Activated CD4-positive, alpha-beta T cell treated with anti-CD3 and anti-CD28 coated beads for 48 hours (primary cell): Measurements from ENCODE around the gene NEU3.
"Not testable (repeated sequence)": the region's sequence is repeated elsewhere in the genome, so short reads cannot be mapped to it uniquely, and the experiment has no call there.

ENCODE experiments used
- DNase-seq: peaks from one replicate; pipeline ENCODE4 v3.0.0-alpha.2; 2020

Gene NEU3

GRCh38 chr11:74989260-74989638, 516 bp downstream of the NEU3 start:
- DNase-seq: peak; percentile 3

GRCh38 chr11:74990150-74990549, 1.4 kb downstream of the NEU3 start:
- not testable (repeated sequence) for DNase-seq

GRCh38 chr11:74990941-74991340, 2.2 kb downstream of the NEU3 start:
- DNase-seq: no peak

GRCh38 chr11:74992852-74993251, 4.1 kb downstream of the NEU3 start:
- DNase-seq: no peak

- DNase-seq: no peak
These were observed 12.2 kb downstream of the NEU3 start for GRCh38 chr11:75000975-75001354.

- no peak for DNase-seq
These were observed 13.0 kb downstream of the NEU3 start for GRCh38 chr11:75001686-75002085.

GRCh38 chr11:75002516-75002915, 13.8 kb downstream of the NEU3 start:
- no peak for DNase-seq

GRCh38 chr11:75004215-75004614, 15.5 kb downstream of the NEU3 start:
- DNase-seq: no peak

GRCh38 chr11:75011357-75011756, 22.6 kb downstream of the NEU3 start:
- DNase-seq: no peak

- DNase-seq: no peak
These were observed 23.1 kb downstream of the NEU3 start for GRCh38 chr11:75011872-75012271.

GRCh38 chr11:75013051-75013450, 24.3 kb downstream of the NEU3 start:
- DNase-seq: peak; percentile 9

GRCh38 chr11:75014129-75014528, 25.4 kb downstream of the NEU3 start:
- no peak for DNase-seq

- not testable (repeated sequence) for DNase-seq
These were observed 30.5 kb downstream of the NEU3 start for GRCh38 chr11:75019200-75019599.

GRCh38 chr11:75020328-75020727, 31.6 kb downstream of the NEU3 start:
- not testable (repeated sequence) for DNase-seq

- DNase-seq: no peak
These were observed 33.6 kb downstream of the NEU3 start for GRCh38 chr11:75022296-75022695.

GRCh38 chr11:75022759-75023396, 34.1 kb downstream of the NEU3 start:
- DNase-seq: peak; percentile 84

- no peak for DNase-seq
These were observed 34.8 kb downstream of the NEU3 start for GRCh38 chr11:75023446-75024067.

- no peak for DNase-seq
These were observed 35.3 kb downstream of the NEU3 start for GRCh38 chr11:75024068-75024449.

- DNase-seq: no peak
These were observed 36.1 kb downstream of the NEU3 start for GRCh38 chr11:75024764-75025211.

- no peak for DNase-seq
These were observed 36.8 kb downstream of the NEU3 start for GRCh38 chr11:75025561-75025960.

- no peak for DNase-seq
These were observed 39.6 kb downstream of the NEU3 start for GRCh38 chr11:75028321-75028720.

GRCh38 chr11:75028724-75029123, 40.0 kb downstream of the NEU3 start:
- DNase-seq: no peak

- no peak for DNase-seq
These were observed 41.3 kb downstream of the NEU3 start for GRCh38 chr11:75029836-75030631.

GRCh38 chr11:75031224-75031753, 42.6 kb downstream of the NEU3 start:
- DNase-seq: no peak
